ENCODE results near the gene BRD1.
A peak's percentile ranks its signal among the peaks of the same experiment; 100 is the strongest.

- TF ChIP-seq, protein P1, sequence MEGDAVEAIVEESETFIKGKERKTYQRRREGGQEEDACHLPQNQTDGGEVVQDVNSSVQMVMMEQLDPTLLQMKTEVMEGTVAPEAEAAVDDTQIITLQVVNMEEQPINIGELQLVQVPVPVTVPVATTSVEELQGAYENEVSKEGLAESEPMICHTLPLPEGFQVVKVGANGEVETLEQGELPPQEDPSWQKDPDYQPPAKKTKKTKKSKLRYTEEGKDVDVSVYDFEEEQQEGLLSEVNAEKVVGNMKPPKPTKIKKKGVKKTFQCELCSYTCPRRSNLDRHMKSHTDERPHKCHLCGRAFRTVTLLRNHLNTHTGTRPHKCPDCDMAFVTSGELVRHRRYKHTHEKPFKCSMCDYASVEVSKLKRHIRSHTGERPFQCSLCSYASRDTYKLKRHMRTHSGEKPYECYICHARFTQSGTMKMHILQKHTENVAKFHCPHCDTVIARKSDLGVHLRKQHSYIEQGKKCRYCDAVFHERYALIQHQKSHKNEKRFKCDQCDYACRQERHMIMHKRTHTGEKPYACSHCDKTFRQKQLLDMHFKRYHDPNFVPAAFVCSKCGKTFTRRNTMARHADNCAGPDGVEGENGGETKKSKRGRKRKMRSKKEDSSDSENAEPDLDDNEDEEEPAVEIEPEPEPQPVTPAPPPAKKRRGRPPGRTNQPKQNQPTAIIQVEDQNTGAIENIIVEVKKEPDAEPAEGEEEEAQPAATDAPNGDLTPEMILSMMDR (conservative IDR thresholded peaks at IDR 0.05; ENCODE audit: low read depth in 2 of 2) = no peak
- TF ChIP-seq EZH2phosphoT487 (IDR thresholded peaks at IDR 0.05; ENCODE audit: unreplicated experiment) = no peak
- TF ChIP-seq CREB1 (CRISPR knock-in tag; IDR thresholded peaks at IDR 0.05; ENCODE audit: low read depth) = no peak
- no peak for TF ChIP-seq POLR2AphosphoS5 (IDR thresholded peaks at IDR 0.05; ENCODE audit: low read depth)
- TF ChIP-seq, protein P2, sequence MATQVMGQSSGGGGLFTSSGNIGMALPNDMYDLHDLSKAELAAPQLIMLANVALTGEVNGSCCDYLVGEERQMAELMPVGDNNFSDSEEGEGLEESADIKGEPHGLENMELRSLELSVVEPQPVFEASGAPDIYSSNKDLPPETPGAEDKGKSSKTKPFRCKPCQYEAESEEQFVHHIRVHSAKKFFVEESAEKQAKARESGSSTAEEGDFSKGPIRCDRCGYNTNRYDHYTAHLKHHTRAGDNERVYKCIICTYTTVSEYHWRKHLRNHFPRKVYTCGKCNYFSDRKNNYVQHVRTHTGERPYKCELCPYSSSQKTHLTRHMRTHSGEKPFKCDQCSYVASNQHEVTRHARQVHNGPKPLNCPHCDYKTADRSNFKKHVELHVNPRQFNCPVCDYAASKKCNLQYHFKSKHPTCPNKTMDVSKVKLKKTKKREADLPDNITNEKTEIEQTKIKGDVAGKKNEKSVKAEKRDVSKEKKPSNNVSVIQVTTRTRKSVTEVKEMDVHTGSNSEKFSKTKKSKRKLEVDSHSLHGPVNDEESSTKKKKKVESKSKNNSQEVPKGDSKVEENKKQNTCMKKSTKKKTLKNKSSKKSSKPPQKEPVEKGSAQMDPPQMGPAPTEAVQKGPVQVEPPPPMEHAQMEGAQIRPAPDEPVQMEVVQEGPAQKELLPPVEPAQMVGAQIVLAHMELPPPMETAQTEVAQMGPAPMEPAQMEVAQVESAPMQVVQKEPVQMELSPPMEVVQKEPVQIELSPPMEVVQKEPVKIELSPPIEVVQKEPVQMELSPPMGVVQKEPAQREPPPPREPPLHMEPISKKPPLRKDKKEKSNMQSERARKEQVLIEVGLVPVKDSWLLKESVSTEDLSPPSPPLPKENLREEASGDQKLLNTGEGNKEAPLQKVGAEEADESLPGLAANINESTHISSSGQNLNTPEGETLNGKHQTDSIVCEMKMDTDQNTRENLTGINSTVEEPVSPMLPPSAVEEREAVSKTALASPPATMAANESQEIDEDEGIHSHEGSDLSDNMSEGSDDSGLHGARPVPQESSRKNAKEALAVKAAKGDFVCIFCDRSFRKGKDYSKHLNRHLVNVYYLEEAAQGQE (IDR thresholded peaks at IDR 0.05; ENCODE audit: unreplicated experiment) = no peak
- peak; percentile 58 for TF ChIP-seq EZH2 (IDR thresholded peaks at IDR 0.05; ENCODE audit: low read depth, unreplicated experiment)
- TF ChIP-seq JUNB (IDR thresholded peaks at IDR 0.05; ENCODE audit: unreplicated experiment) = no peak
- TF ChIP-seq NANOG (IDR thresholded peaks at IDR 0.05; ENCODE audit: borderline replicate concordance) = no peak
Measured at GRCh38 chr22:49850021-49850911, 22.6 kb upstream of the BRD1 start.

All from GM23338 (cell line).